Uterus (tissue), 4 donors: Measurements from ENCODE around the gene SHROOM3. TPM values are rescaled to one million over a fixed set of nuclear protein-coding genes. Genes with fewer than 3 reads are reported as not detected.

Experiments
- DNase-seq, 2 donors: peaks; one replicate each; pipeline ENCODE4 v3.0.0-alpha.2; 2019 to 2020
- H3K27ac ChIP-seq, 2 donors: fragments of 200-600 bp; sonication (generic); 1 replicate in 1 of 2; 2 replicates in 1 of 2; pipeline ENCODE4 v1.5.1; 2016 to 2018
- H3K27me3 ChIP-seq, 2 donors: fragments of 200-600 bp; sonication (generic); one replicate each; pipeline ENCODE4 v1.5.1; 2018 to 2019; ENCODE audit warnings: control low read depth in 1 of 2
- H3K36me3 ChIP-seq, 2 donors: fragments of 200-600 bp; sonication (generic); one replicate each; pipeline ENCODE4 v1.5.1; 2019; ENCODE audit warnings: control low read depth in 1 of 2
- H3K4me1 ChIP-seq, 2 donors: fragments of 200-600 bp; sonication (generic); one replicate each; pipeline ENCODE4 v1.5.1; 2018 to 2019; ENCODE audit warnings: control low read depth in 1 of 2
- H3K4me3 ChIP-seq, 2 donors: fragments of 200-600 bp; sonication (generic); 1 replicate in 1 of 2; 2 replicates in 1 of 2; pipeline ENCODE4 v1.5.1; 2018 to 2019; ENCODE audit warnings: mild to moderate bottlenecking in 1 of 2
- H3K9me3 ChIP-seq, 2 donors: fragments of 200-600 bp; sonication (generic); one replicate each; pipeline ENCODE4 v1.5.1; 2019; ENCODE audit warnings: control low read depth in 1 of 2
- POLR2A ChIP-seq, 2 donors: fragments of 450-650 bp; IDR thresholded peaks; one replicate each; pipeline ENCODE4 v1.6.1; 2016; ENCODE audit warnings: antibody characterized with exemption in 2 of 2, mild to moderate bottlenecking in 1 of 2, moderate library complexity in 1 of 2
- intact Hi-C: fragments of 100-400 bp; cut with DNase I; formaldehyde crosslinking; loops from one replicate; pipeline ENCODE4 v1.15.1; 2023; ENCODE audit warnings: low total_unique reads
- total RNA-seq, 4 donors: library from RNA; depleted of rRNA in 3 of 4; stranded (reverse); fragments of >200 nt in 3 of 4; gene quantifications; one replicate each; pipeline versions ENCODE4 v1.1.0 to v1.2.4, GENCODE V29; 2014 to 2023
- TF ChIP-seq, protein P1 (sequence below), 4 experiments: fragments of 200-600 bp in 2 of 4; fragments of 450-650 bp in 2 of 4; sonication (generic) in 2 of 4; IDR thresholded peaks; one replicate each; pipeline ENCODE4 v1.5.1; 2016 to 2019; ENCODE audit warnings: antibody characterized with exemption in 4 of 4, mild to moderate bottlenecking in 2 of 4, moderate library complexity in 1 of 4
- donor health status: DM: yes; HTN: yes; CAD: no.

The SHROOM3 gene
- total RNA-seq, 4 donors from 2014 or later, result 1.5 to 24.1 (median 3.4) TPM

DNA sequence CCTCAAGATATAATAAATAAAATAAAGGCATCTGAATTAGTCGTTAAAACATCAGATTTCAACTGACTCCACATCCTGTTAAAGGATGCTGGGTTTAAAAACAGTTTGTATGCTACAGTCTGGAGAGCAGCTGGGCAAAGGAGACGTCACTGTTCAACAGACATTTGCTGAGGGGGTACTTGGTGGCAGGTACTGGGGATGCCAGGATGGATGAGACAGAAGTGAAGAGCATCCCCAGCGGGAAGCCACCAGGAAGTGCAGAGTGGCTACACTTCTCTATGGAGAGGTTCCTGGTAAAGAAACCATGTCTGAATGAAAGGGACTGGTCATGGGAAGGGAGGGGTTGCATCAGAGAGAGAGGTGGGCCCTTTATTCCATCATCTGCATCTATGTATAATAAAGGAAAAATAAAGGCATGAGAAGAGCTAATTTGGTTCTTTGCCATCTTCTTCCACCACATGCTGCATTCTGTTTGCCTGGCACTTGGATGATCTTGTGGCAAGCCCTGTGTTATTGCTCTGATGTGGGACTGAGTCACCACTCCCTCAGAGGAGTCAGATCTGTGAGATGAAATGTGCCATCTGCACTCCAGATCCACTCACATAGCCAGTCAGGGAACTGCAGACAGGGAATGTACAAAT lies 318.0 kb downstream of the SHROOM3 start:
- Histone ChIP-seq H3K4me1 (peaks cover 0 to 8% of the 10 kb centered on the region in 2 donors), H3K27ac (peak overlapping the region; percentile 21 to 67)

DNA sequence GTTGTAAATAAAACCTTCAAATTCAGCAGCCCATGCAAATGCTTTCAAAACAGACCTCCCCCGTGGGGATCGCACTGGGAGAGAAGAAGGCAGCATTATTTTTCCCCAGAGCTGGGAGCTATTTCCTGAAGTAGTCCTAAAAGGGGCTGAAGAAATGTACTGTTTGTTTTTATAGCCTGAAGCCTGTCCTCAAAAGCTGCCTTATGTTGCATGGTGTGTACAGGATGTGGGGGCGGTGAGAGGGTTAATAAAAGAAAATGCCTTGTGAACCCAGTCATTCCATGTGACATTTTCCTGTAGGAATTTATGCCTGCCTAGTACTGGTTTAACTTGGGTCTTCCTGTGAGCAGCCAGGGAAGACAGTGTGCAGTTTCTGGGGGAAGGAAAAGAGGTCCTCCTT lies 318.8 kb downstream of the SHROOM3 start:
- H3K27me3 ChIP-seq, result no peaks in the 10 kb centered on the region
- no peaks in the 10 kb centered on the region for H3K36me3 ChIP-seq
- H3K27ac ChIP-seq, result peak overlapping the region; percentile 4 to 67
- DNase-seq, result no peak
- no peaks in the 10 kb centered on the region for H3K9me3 ChIP-seq
- intact Hi-C loops, result no loop called here
- no peak overlapping the region for H3K4me3 ChIP-seq
- TF ChIP-seq POLR2A (IDR thresholded peaks at IDR 0.05), result no peak
- TF ChIP-seq, protein P1, sequence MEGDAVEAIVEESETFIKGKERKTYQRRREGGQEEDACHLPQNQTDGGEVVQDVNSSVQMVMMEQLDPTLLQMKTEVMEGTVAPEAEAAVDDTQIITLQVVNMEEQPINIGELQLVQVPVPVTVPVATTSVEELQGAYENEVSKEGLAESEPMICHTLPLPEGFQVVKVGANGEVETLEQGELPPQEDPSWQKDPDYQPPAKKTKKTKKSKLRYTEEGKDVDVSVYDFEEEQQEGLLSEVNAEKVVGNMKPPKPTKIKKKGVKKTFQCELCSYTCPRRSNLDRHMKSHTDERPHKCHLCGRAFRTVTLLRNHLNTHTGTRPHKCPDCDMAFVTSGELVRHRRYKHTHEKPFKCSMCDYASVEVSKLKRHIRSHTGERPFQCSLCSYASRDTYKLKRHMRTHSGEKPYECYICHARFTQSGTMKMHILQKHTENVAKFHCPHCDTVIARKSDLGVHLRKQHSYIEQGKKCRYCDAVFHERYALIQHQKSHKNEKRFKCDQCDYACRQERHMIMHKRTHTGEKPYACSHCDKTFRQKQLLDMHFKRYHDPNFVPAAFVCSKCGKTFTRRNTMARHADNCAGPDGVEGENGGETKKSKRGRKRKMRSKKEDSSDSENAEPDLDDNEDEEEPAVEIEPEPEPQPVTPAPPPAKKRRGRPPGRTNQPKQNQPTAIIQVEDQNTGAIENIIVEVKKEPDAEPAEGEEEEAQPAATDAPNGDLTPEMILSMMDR (IDR thresholded peaks at IDR 0.05), result no peak
- H3K4me1 ChIP-seq, result peaks cover 0 to 8% of the 10 kb centered on the region in 2 donors

More for the DNA sequence above, 318.0 kb downstream of the SHROOM3 start:
- Histone ChIP-seq H3K9me3 (no peaks in the 10 kb centered on the region), H3K4me3 (no peak overlapping the region), H3K36me3 (no peaks in the 10 kb centered on the region), H3K27me3 (no peaks in the 10 kb centered on the region)
- intact Hi-C loops, result no loop called here
- peak in 1 of 2 donors; percentile 16 for DNase-seq
- TF ChIP-seq, protein P1 (IDR thresholded peaks at IDR 0.05), result no peak

DNA sequence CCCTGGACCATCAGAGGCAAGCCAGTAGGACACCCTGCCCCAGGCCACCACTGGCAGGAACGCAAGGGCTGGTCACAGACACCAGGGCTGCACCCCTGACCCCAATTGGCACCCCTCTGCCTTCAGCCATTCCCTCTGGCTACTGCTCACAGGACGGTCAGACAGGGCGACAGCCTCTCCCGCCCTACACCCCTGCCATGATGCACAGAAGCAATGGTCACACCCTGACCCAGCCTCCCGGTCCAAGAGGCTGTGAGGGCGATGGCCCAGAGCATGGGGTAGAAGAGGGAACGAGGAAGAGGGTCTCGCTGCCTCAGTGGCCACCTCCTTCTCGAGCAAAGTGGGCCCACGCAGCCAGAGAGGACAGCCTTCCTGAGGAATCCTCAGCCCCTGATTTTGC lies 319.4 kb downstream of the SHROOM3 start:
- Histone ChIP-seq H3K4me3 (no peak overlapping the region), H3K27ac (peak overlapping the region in 1 of 2 donors; percentile 67), H3K9me3 (no peaks in the 10 kb centered on the region), H3K27me3 (no peaks in the 10 kb centered on the region), H3K36me3 (no peaks in the 10 kb centered on the region), H3K4me1 (peaks cover 0 to 8% of the 10 kb centered on the region in 2 donors)
- intact Hi-C loops, result no loop called here
- DNase-seq, result no peak
- TF ChIP-seq, protein P1 (IDR thresholded peaks at IDR 0.05), result no peak
- TF ChIP-seq POLR2A (IDR thresholded peaks at IDR 0.05), result no peak

DNA sequence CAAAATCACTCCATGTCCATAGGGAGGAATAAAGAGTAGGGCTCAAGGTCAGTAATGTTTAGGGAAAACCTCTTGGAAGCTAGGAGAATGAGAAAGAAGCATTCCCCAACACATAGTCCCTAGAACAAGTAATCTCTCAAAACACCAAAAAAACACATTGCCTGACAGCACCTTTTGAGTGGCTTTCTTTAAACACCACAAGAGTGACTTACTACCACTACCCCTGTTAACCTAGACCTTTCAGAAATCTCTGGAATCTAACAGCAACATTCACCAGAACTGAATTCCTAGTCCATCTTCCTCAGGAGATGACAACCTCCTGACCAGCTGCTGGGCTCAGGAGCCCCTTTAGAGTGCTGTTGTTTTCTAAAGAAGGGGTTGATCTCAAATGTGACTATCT lies 320.7 kb downstream of the SHROOM3 start:
- Histone ChIP-seq H3K9me3 (no peaks in the 10 kb centered on the region), H3K4me1 (peaks cover 0 to 8% of the 10 kb centered on the region in 2 donors), H3K36me3 (no peaks in the 10 kb centered on the region), H3K27ac (no peak overlapping the region), H3K27me3 (no peaks in the 10 kb centered on the region), H3K4me3 (no peak overlapping the region)
- intact Hi-C loops, result loop anchor here (5.0 kb wide), 1 partner anchor 243 kb away; no protein-coding TSS in a partner anchor
- DNase-seq, result no peak
- TF ChIP-seq, protein P1 (IDR thresholded peaks at IDR 0.05), result no peak
- no peak for TF ChIP-seq POLR2A (IDR thresholded peaks at IDR 0.05)

DNA sequence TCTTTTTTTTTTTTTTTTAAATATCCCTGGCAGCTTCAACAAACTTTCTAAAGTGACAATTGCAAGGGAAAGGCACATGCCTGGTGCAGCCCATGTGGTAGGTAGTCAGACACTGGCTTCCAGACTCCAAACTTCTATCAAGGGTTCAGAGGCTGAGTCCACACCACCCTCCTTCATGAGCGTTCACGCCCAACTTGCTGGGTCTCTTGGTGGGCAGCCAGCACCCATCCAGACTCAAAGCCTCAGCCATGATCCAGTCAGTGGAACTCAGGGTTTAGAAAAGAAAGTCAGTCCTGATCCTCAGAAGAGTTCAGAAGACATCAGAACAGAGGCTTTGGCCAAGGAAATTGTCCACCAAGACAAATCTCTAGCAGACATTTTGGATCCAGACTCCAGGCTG lies 321.4 kb downstream of the SHROOM3 start:
- intact Hi-C loops, result loop anchor here (5.0 kb wide), 1 partner anchor 244 kb away; no protein-coding TSS in a partner anchor
- H3K4me1 ChIP-seq, result peaks cover 0 to 8% of the 10 kb centered on the region in 2 donors
- DNase-seq, result no peak
- H3K27ac ChIP-seq, result no peak overlapping the region
- TF ChIP-seq, protein P1 (IDR thresholded peaks at IDR 0.05), result no peak
- no peak overlapping the region for H3K4me3 ChIP-seq
- no peaks in the 10 kb centered on the region for H3K9me3 ChIP-seq
- no peaks in the 10 kb centered on the region for H3K36me3 ChIP-seq
- no peaks in the 10 kb centered on the region for H3K27me3 ChIP-seq
